Lower lobe of right lung (tissue), 2 donors: ENCODE data around the gene TAS2R42. TPM values are rescaled to one million over a fixed set of nuclear protein-coding genes. Genes with fewer than 3 reads are reported as not detected.
A peak's percentile ranks its signal among the peaks of the same experiment; 100 is the strongest.

Experiments
- ATAC-seq, 2 donors: fragments of 200-7000 bp; cut with Tn5 transposase; one replicate each; pipeline ENCODE4 v1.9.1; 2020 to 2022; ENCODE audit warnings: mild to moderate bottlenecking in 2 of 2, moderate library complexity in 2 of 2
- DNase-seq: peaks from one replicate; pipeline ENCODE4 v3.0.0-alpha.2; 2020
- H3K27ac ChIP-seq: fragments of 200-600 bp; one replicate; pipeline ENCODE4 v1.8.0; 2022
- H3K27me3 ChIP-seq: fragments of 200-600 bp; one replicate; pipeline ENCODE4 v1.8.0; 2022; ENCODE audit warnings: low read depth
- H3K36me3 ChIP-seq: fragments of 200-600 bp; one replicate; pipeline ENCODE4 v1.8.0; 2022; ENCODE audit warnings: mild to moderate bottlenecking
- H3K4me1 ChIP-seq: fragments of 200-600 bp; one replicate; pipeline ENCODE4 v1.8.0; 2022
- H3K4me3 ChIP-seq: fragments of 200-600 bp; one replicate; pipeline ENCODE4 v1.8.0; 2022; ENCODE audit warnings: mild to moderate bottlenecking
- H3K9me3 ChIP-seq: fragments of 200-600 bp; one replicate; pipeline ENCODE4 v1.8.0; 2022
- intact Hi-C: fragments of 100-400 bp; cut with DNase I; formaldehyde crosslinking; loops from one replicate; pipeline ENCODE4 v1.11.0; 2022
- total RNA-seq: library from RNA; stranded (reverse); fragmentation: NEBNext Ultra II Directional; extraction: Animal tissue kit (Norgen Biotek cat#: 25700); gene quantifications from one replicate; pipeline ENCODE4 v1.2.1, GENCODE V29; 2021
- TF ChIP-seq, protein P1 (sequence below): fragments of 200-600 bp; IDR thresholded peaks from one replicate; pipeline ENCODE4 v1.8.0; 2022; ENCODE audit warnings: antibody characterized with exemption, mild to moderate bottlenecking
- donor health status: DM: no; HTN: yes; CAD: no; lungs with severe emphysema.

Gene TAS2R42
- total RNA-seq, 1 donor from 2014 or later: not detected

GRCh38 chr12:11171969-11172675 is 14.6 kb downstream of the TAS2R42 start:
- peaks cover 32% of the 10 kb centered on the region for H3K4me1 ChIP-seq
- no peaks in the 10 kb centered on the region for H3K36me3 ChIP-seq
- peak overlapping the region; percentile 93 for H3K4me3 ChIP-seq
- TF ChIP-seq, protein P1, sequence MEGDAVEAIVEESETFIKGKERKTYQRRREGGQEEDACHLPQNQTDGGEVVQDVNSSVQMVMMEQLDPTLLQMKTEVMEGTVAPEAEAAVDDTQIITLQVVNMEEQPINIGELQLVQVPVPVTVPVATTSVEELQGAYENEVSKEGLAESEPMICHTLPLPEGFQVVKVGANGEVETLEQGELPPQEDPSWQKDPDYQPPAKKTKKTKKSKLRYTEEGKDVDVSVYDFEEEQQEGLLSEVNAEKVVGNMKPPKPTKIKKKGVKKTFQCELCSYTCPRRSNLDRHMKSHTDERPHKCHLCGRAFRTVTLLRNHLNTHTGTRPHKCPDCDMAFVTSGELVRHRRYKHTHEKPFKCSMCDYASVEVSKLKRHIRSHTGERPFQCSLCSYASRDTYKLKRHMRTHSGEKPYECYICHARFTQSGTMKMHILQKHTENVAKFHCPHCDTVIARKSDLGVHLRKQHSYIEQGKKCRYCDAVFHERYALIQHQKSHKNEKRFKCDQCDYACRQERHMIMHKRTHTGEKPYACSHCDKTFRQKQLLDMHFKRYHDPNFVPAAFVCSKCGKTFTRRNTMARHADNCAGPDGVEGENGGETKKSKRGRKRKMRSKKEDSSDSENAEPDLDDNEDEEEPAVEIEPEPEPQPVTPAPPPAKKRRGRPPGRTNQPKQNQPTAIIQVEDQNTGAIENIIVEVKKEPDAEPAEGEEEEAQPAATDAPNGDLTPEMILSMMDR: no peak
- ATAC-seq: peak in 1 of 2 donors; percentile 27
- no peak for DNase-seq
- no peaks in the 10 kb centered on the region for H3K9me3 ChIP-seq
- no peaks in the 10 kb centered on the region for H3K27me3 ChIP-seq
- H3K27ac ChIP-seq: peak overlapping the region; percentile 97
- intact Hi-C loops: no loop called here

DNA sequence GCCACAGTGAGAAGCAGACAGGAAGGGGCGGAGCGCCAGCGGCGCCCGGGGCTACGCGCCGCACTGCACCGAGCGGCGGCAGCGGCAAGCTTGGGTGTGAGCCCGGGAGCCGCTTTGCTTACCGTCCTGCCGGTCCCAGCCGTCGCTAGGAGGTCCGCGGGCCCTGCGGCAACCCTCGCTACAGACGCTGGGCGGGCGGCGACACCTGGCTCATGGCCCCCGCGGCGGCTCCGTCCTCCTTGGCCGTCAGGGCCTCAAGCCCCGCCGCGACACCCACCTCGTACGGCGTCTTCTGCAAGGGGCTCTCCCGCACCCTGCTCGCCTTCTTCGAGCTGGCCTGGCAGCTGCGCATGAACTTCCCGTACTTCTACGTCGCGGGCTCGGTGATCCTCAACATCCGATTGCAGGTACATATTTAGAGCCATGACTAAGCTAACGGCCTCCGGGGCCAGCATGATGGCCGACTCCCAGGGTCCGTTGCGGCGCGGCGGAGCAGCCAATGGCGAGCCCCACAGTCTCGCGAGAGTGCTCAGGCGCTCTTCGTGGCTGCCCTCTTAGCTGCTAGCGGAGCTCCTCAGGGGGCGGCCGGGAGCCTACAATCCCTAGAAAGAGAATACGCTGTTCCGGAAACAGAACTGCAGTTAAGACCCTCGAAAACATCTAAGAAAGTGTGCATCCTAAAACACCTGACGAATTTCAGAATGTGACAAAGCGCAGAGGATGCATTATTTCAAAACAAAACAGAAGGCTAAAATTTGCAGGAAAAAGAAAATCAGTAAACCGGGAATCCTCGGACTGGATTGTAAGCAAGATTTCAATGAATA is 15.4 kb downstream of the TAS2R42 start, which contains the start of gene SMIM10L1:
SMIM10L1 (plus strand) TSS at position 50 of the 824 bp plus-strand sequence; CDS start at position 213, 163 bp downstream.
- H3K27me3 ChIP-seq: no peaks in the 10 kb centered on the region
- DNase-seq (peak; percentile 95), ATAC-seq (peak; percentile 100)
- no peaks in the 10 kb centered on the region for H3K36me3 ChIP-seq
- TF ChIP-seq, protein P1: no peak
- H3K9me3 ChIP-seq: no peaks in the 10 kb centered on the region
- intact Hi-C loops: no loop called here
- peak within 1 kb of the TSS; percentile 93 for H3K4me3 ChIP-seq
- peaks cover 32% of the 10 kb centered on the region for H3K4me1 ChIP-seq
- H3K27ac ChIP-seq: peak within 1 kb of the TSS; percentile 97

GRCh38 chr12:11170810-11171144 is 16.0 kb downstream of the TAS2R42 start:
- Histone ChIP-seq H3K4me1 (peaks cover 32% of the 10 kb centered on the region), H3K4me3 (peak overlapping the region; percentile 93), H3K27me3 (no peaks in the 10 kb centered on the region), H3K36me3 (peaks cover 6% of the 10 kb centered on the region), H3K9me3 (no peaks in the 10 kb centered on the region), H3K27ac (peak overlapping the region; percentile 97)
- ATAC-seq (no peak), DNase-seq (no peak)
- intact Hi-C loops: no loop called here
- TF ChIP-seq, protein P1: no peak

GRCh38 chr12:11166300-11166699 is 20.4 kb downstream of the TAS2R42 start:
- H3K36me3 ChIP-seq: peaks cover 9% of the 10 kb centered on the region
- H3K4me1 ChIP-seq: peaks cover 22% of the 10 kb centered on the region
- no peaks in the 10 kb centered on the region for H3K27me3 ChIP-seq
- TF ChIP-seq, protein P1: no peak
- no peaks in the 10 kb centered on the region for H3K9me3 ChIP-seq
- no peak for ATAC-seq
- intact Hi-C loops: no loop called here
- DNase-seq: no peak
- no peak overlapping the region for H3K4me3 ChIP-seq
- H3K27ac ChIP-seq: no peak overlapping the region

DNA sequence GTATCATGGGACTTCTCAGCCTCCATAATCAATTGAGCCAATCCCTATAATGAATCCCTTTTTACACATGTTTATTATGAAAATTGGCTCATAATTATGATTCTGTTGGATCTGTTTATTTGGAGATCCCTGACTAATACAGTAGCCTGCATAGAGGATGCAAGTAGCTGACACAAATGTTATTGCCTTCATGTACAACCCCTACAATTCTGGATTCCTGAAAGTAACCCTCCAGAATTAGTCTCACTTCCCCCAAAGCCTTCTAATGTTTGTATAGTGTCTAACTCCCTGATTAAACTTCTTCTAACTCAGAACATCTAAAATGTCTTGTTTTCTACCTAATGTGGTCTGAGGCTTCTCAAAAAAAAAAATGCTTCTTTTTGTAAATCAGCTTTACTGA is 22.4 kb downstream of the TAS2R42 start:
- H3K27me3 ChIP-seq: no peaks in the 10 kb centered on the region
- DNase-seq (no peak), ATAC-seq (no peak)
- intact Hi-C loops: no loop called here
- H3K4me3 ChIP-seq: no peak overlapping the region
- H3K27ac ChIP-seq: no peak overlapping the region
- H3K36me3 ChIP-seq: peaks cover 9% of the 10 kb centered on the region
- H3K9me3 ChIP-seq: no peaks in the 10 kb centered on the region
- TF ChIP-seq, protein P1: no peak
- peaks cover 8% of the 10 kb centered on the region for H3K4me1 ChIP-seq
